ENCODE data around the gene PTK7.

DNA sequence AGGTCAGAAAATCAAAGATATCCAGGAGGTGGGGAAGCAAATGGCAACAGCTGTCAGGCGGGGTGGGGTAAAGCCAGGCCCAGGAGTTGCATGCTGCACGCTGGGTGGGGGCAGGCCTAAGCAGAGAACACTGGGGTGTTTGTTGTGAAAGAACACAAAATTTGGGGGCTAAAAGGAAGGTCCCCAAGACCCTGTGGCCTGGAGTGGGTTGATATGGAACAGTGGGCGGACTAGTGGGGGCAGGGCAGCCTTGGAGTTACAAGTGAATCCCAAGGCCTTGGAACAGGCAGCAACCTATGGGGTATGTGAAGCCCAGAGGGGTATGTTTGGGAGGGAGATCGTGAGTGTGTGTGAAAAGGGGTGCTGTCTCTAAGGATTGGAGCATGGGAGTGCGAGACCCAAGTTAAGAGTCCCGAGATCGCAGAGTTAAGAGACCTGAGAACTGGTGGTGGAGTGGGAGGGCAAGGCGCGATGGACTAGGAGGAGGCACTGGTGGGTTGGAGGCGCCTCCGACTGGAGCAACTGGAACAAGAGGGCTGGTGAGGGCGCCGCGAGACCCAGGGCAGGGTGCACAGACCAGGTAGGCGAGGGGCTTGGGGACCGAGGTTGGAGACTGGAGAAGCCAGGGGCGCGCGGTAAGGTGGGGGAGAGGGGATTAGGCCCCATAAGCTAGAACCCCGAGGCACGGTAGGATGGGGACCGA, 23.1 kb upstream of the PTK7 start:
- no peak for TF ChIP-seq ZNF274 (IDR thresholded peaks at IDR 0.05; ENCODE audit: low read depth, low read length)
- no peak for TF ChIP-seq YY1 (IDR thresholded peaks at IDR 0.05; ENCODE audit: insufficient read depth, insufficient read length)
